ENCODE results near the gene WRAP53.

The WRAP53 gene

GRCh38 chr17:7677388-7678067 is 10.7 kb upstream of the WRAP53 start:
- Histone ChIP-seq H3K4me3 (ENCODE audit: low read depth in 1 of 2, low read length in 2 of 2) (no peak overlapping the region), H3K27ac (ENCODE audit: low read depth, low read length) (no peak overlapping the region), H3K9me3 (ENCODE audit: control insufficient read depth in 1 of 2, low read length in 2 of 2) (peaks cover 0 to 9% of the 10 kb centered on the region in 2 donors), H3K9ac (ENCODE audit: low read depth in 1 of 2, low read length in 2 of 2) (no peak overlapping the region), H3K27me3 (ENCODE audit: control insufficient read depth in 1 of 2, insufficient read depth in 2 of 2, low read length in 2 of 2) (no peaks in the 10 kb centered on the region), H3K36me3 (ENCODE audit: control insufficient read depth in 1 of 2, insufficient read depth in 2 of 2, low read length in 2 of 2) (peaks cover 21 to 33% of the 10 kb centered on the region in 2 donors), H3K4me1 (ENCODE audit: control insufficient read depth in 1 of 2, insufficient read depth in 2 of 2, low read length in 2 of 2) (no peaks in the 10 kb centered on the region)

- no peaks in the 10 kb centered on the region for H3K27me3 ChIP-seq (ENCODE audit: control insufficient read depth in 1 of 2, insufficient read depth in 2 of 2, low read length in 2 of 2)
- no peaks in the 10 kb centered on the region for H3K9me3 ChIP-seq (ENCODE audit: control insufficient read depth in 1 of 2, low read length in 2 of 2)
- H3K4me1 ChIP-seq (ENCODE audit: control insufficient read depth in 1 of 2, insufficient read depth in 2 of 2, low read length in 2 of 2) = peaks cover 26 to 31% of the 10 kb centered on the region in 2 donors
- no peaks in the 10 kb centered on the region for H3K36me3 ChIP-seq (ENCODE audit: control insufficient read depth in 1 of 2, insufficient read depth in 2 of 2, low read length in 2 of 2)
- H3K4me3 ChIP-seq (ENCODE audit: low read depth in 1 of 2, low read length in 2 of 2) = peak overlapping the region; percentile 95 to 100
- peak overlapping the region; percentile 93 for H3K27ac ChIP-seq (ENCODE audit: low read depth, low read length)
- peak overlapping the region; percentile 88 to 100 for H3K9ac ChIP-seq (ENCODE audit: low read depth in 1 of 2, low read length in 2 of 2)
Measured at GRCh38 chr17:7684851-7685532, 3.3 kb upstream of the WRAP53 start.

GRCh38 chr17:7685533-7686221 is 2.6 kb upstream of the WRAP53 start:
- Histone ChIP-seq H3K4me1 (ENCODE audit: control insufficient read depth in 1 of 2, insufficient read depth in 2 of 2, low read length in 2 of 2) (peaks cover 26 to 31% of the 10 kb centered on the region in 2 donors), H3K27ac (ENCODE audit: low read depth, low read length) (peak overlapping the region; percentile 93), H3K9ac (ENCODE audit: low read depth in 1 of 2, low read length in 2 of 2) (peak overlapping the region; percentile 88 to 100), H3K9me3 (ENCODE audit: control insufficient read depth in 1 of 2, low read length in 2 of 2) (no peaks in the 10 kb centered on the region), H3K4me3 (ENCODE audit: low read depth in 1 of 2, low read length in 2 of 2) (peak overlapping the region; percentile 95 to 100), H3K27me3 (ENCODE audit: control insufficient read depth in 1 of 2, insufficient read depth in 2 of 2, low read length in 2 of 2) (no peaks in the 10 kb centered on the region), H3K36me3 (ENCODE audit: control insufficient read depth in 1 of 2, insufficient read depth in 2 of 2, low read length in 2 of 2) (no peaks in the 10 kb centered on the region)

- H3K9me3 ChIP-seq (ENCODE audit: control insufficient read depth in 1 of 2, low read length in 2 of 2) = no peaks in the 10 kb centered on the region
- no peaks in the 10 kb centered on the region for H3K36me3 ChIP-seq (ENCODE audit: control insufficient read depth in 1 of 2, insufficient read depth in 2 of 2, low read length in 2 of 2)
- H3K4me3 ChIP-seq (ENCODE audit: low read depth in 1 of 2, low read length in 2 of 2) = peak overlapping the region; percentile 95 to 100
- peaks cover 26 to 31% of the 10 kb centered on the region in 2 donors for H3K4me1 ChIP-seq (ENCODE audit: control insufficient read depth in 1 of 2, insufficient read depth in 2 of 2, low read length in 2 of 2)
- H3K27ac ChIP-seq (ENCODE audit: low read depth, low read length) = peak overlapping the region; percentile 93
- peak overlapping the region; percentile 88 to 100 for H3K9ac ChIP-seq (ENCODE audit: low read depth in 1 of 2, low read length in 2 of 2)
- no peaks in the 10 kb centered on the region for H3K27me3 ChIP-seq (ENCODE audit: control insufficient read depth in 1 of 2, insufficient read depth in 2 of 2, low read length in 2 of 2)
Measured at GRCh38 chr17:7686222-7687071, 1.8 kb upstream of the WRAP53 start.

GRCh38 chr17:7687072-7687907 is 987 bp upstream of the WRAP53 start, which contains the start of gene TP53:
Gene TP53 (minus strand): TSS chr17:7687490. CDS start chr17:7676594, 10,896 bp downstream.
- H3K4me3 ChIP-seq (ENCODE audit: low read depth in 1 of 2, low read length in 2 of 2) = peak within 1 kb of the TSS; percentile 95 to 100
- H3K9me3 ChIP-seq (ENCODE audit: control insufficient read depth in 1 of 2, low read length in 2 of 2) = no peaks in the 10 kb centered on the region
- no peaks in the 10 kb centered on the region for H3K36me3 ChIP-seq (ENCODE audit: control insufficient read depth in 1 of 2, insufficient read depth in 2 of 2, low read length in 2 of 2)
- peak within 1 kb of the TSS; percentile 93 for H3K27ac ChIP-seq (ENCODE audit: low read depth, low read length)
- H3K4me1 ChIP-seq (ENCODE audit: control insufficient read depth in 1 of 2, insufficient read depth in 2 of 2, low read length in 2 of 2) = peaks cover 26 to 31% of the 10 kb centered on the region in 2 donors
- peak within 1 kb of the TSS; percentile 88 to 100 for H3K9ac ChIP-seq (ENCODE audit: low read depth in 1 of 2, low read length in 2 of 2)
- no peaks in the 10 kb centered on the region for H3K27me3 ChIP-seq (ENCODE audit: control insufficient read depth in 1 of 2, insufficient read depth in 2 of 2, low read length in 2 of 2)

GRCh38 chr17:7688808-7689316 is 585 bp downstream of the WRAP53 start:
- peaks cover 26 to 31% of the 10 kb centered on the region in 2 donors for H3K4me1 ChIP-seq (ENCODE audit: control insufficient read depth in 1 of 2, insufficient read depth in 2 of 2, low read length in 2 of 2)
- no peaks in the 10 kb centered on the region for H3K27me3 ChIP-seq (ENCODE audit: control insufficient read depth in 1 of 2, insufficient read depth in 2 of 2, low read length in 2 of 2)
- H3K9me3 ChIP-seq (ENCODE audit: control insufficient read depth in 1 of 2, low read length in 2 of 2) = no peaks in the 10 kb centered on the region
- peak overlapping the region; percentile 83 to 96 for H3K4me3 ChIP-seq (ENCODE audit: low read depth in 1 of 2, low read length in 2 of 2)
- H3K9ac ChIP-seq (ENCODE audit: low read depth in 1 of 2, low read length in 2 of 2) = peak overlapping the region; percentile 68 to 92
- H3K27ac ChIP-seq (ENCODE audit: low read depth, low read length) = no peak overlapping the region
- H3K36me3 ChIP-seq (ENCODE audit: control insufficient read depth in 1 of 2, insufficient read depth in 2 of 2, low read length in 2 of 2) = no peaks in the 10 kb centered on the region

GRCh38 chr17:7695586-7695985 is 7.3 kb downstream of the WRAP53 start:
- peaks cover 0 to 8% of the 10 kb centered on the region in 2 donors for H3K36me3 ChIP-seq (ENCODE audit: control insufficient read depth in 1 of 2, insufficient read depth in 2 of 2, low read length in 2 of 2)
- H3K27me3 ChIP-seq (ENCODE audit: control insufficient read depth in 1 of 2, insufficient read depth in 2 of 2, low read length in 2 of 2) = no peaks in the 10 kb centered on the region
- H3K4me1 ChIP-seq (ENCODE audit: control insufficient read depth in 1 of 2, insufficient read depth in 2 of 2, low read length in 2 of 2) = no peaks in the 10 kb centered on the region
- no peaks in the 10 kb centered on the region for H3K9me3 ChIP-seq (ENCODE audit: control insufficient read depth in 1 of 2, low read length in 2 of 2)
- H3K4me3 ChIP-seq (ENCODE audit: low read depth in 1 of 2, low read length in 2 of 2) = no peak overlapping the region
- H3K27ac ChIP-seq (ENCODE audit: low read depth, low read length) = no peak overlapping the region
- no peak overlapping the region for H3K9ac ChIP-seq (ENCODE audit: low read depth in 1 of 2, low read length in 2 of 2)

- H3K9me3 ChIP-seq (ENCODE audit: control insufficient read depth in 1 of 2, low read length in 2 of 2) = no peaks in the 10 kb centered on the region
- peaks cover 0 to under 1% of the 10 kb centered on the region in 2 donors for H3K27me3 ChIP-seq (ENCODE audit: control insufficient read depth in 1 of 2, insufficient read depth in 2 of 2, low read length in 2 of 2)
- H3K4me1 ChIP-seq (ENCODE audit: control insufficient read depth in 1 of 2, insufficient read depth in 2 of 2, low read length in 2 of 2) = no peaks in the 10 kb centered on the region
- no peak overlapping the region for H3K27ac ChIP-seq (ENCODE audit: low read depth, low read length)
- peaks cover 3 to 23% of the 10 kb centered on the region in 2 donors for H3K36me3 ChIP-seq (ENCODE audit: control insufficient read depth in 1 of 2, insufficient read depth in 2 of 2, low read length in 2 of 2)
- H3K4me3 ChIP-seq (ENCODE audit: low read depth in 1 of 2, low read length in 2 of 2) = no peak overlapping the region
- H3K9ac ChIP-seq (ENCODE audit: low read depth in 1 of 2, low read length in 2 of 2) = no peak overlapping the region
Measured at GRCh38 chr17:7697828-7698588, 9.7 kb downstream of the WRAP53 start.
